B cell (primary cell): ENCODE results near the gene MPV17L. TPM values are rescaled to one million over a fixed set of nuclear protein-coding genes. Genes with fewer than 3 reads are reported as not detected.

Source experiments
- ATAC-seq: fragments of 200-7000 bp; cut with Tn5 transposase; one replicate; pipeline ENCODE4 v1.10.0; 2021; ENCODE audit warnings: low read depth, mild to moderate bottlenecking, moderate number of reproducible peaks, moderate library complexity
- CTCF ChIA-PET: fragments of 350-600 bp; sonication (Branson Sonifier 250); formaldehyde crosslinking; loops from one replicate; lab custom pipeline; 2021; ENCODE audit warnings: antibody characterized with exemption, inconsistent platforms; lab: Charles Lee
- POLR2A ChIA-PET: fragments of 350-600 bp; sonication (Branson Sonifier 250); formaldehyde crosslinking; loops from one replicate; lab custom pipeline; 2021; ENCODE audit warnings: antibody characterized with exemption; lab: Charles Lee
- DNase-seq: peaks from one replicate; pipeline ENCODE4 v3.0.0; 2013
- H2AFZ ChIP-seq: 2 replicates; pipeline ENCODE4 v1.6.1; 2012; ENCODE audit warnings: mild to moderate bottlenecking, low read depth, low read length; ENCODE audit not compliant: insufficient read depth, poor library complexity, severe bottlenecking
- H3K27ac ChIP-seq, 2 donors: 1 replicate in 1 of 2; 2 replicates in 1 of 2; pipeline ENCODE4 v1.5.1; 2012 to 2013; ENCODE audit warnings: low read length in 2 of 2, mild to moderate bottlenecking in 2 of 2, moderate library complexity in 1 of 2
- H3K27me3 ChIP-seq, 4 experiments: fragments of 200-600 bp in 1 of 4; sonication (generic) in 1 of 4; replicated peaks in 1 of 4; 1 replicate in 2 of 4; 2 replicates in 2 of 4; pipeline versions ENCODE4 v1.6.1 to v1.7.0; 2013 to 2016; ENCODE audit warnings: low read length in 3 of 4, mild to moderate bottlenecking in 2 of 4, mixed read lengths in 1 of 4, moderate library complexity in 1 of 4; ENCODE audit not compliant: insufficient read depth in 4 of 4, control insufficient read depth in 3 of 4; ENCODE audit errors: control extremely low read depth in 1 of 4
- H3K36me3 ChIP-seq, 2 experiments: replicated peaks in 1 of 2; 1 replicate in 1 of 2; 2 replicates in 1 of 2; pipeline versions ENCODE4 v1.6.1 to v1.7.1; 2013; ENCODE audit warnings: low read length in 1 of 2; ENCODE audit not compliant: insufficient read depth in 2 of 2, control insufficient read depth in 1 of 2; ENCODE audit errors: control extremely low read depth in 1 of 2, extremely low read depth in 1 of 2
- H3K4me1 ChIP-seq, 2 donors: fragments of 200-600 bp in 1 of 2; sonication (generic) in 1 of 2; 1 replicate in 1 of 2; 2 replicates in 1 of 2; pipeline versions ENCODE4 v1.5.1 to v1.6.1; 2013 to 2017; ENCODE audit warnings: low read length in 2 of 2; ENCODE audit not compliant: control insufficient read depth in 2 of 2, insufficient read depth in 2 of 2
- H3K4me2 ChIP-seq: replicated peaks from 2 replicates; pipeline ENCODE3; 2012; ENCODE audit warnings: mild to moderate bottlenecking, low read depth, low read length; ENCODE audit not compliant: poor library complexity, severe bottlenecking
- H3K4me3 ChIP-seq, 5 experiments: fragments of 200-600 bp in 1 of 5; sonication (generic) in 1 of 5; 1 replicate in 3 of 5; 2 replicates in 2 of 5; pipeline versions ENCODE4 v1.5.1 to v1.7.0; 2011 to 2016; ENCODE audit warnings: low read length in 4 of 5, mild to moderate bottlenecking in 4 of 5, low read depth in 2 of 5, control low read depth in 1 of 5, moderate library complexity in 1 of 5; ENCODE audit not compliant: insufficient read depth in 1 of 5; ENCODE audit errors: control extremely low read depth in 1 of 5, extremely low read depth in 1 of 5
- H3K79me2 ChIP-seq: fragments of 200-600 bp; sonication (generic); one replicate; pipeline ENCODE4 v1.6.0; 2016; ENCODE audit warnings: low read length; ENCODE audit not compliant: control insufficient read depth, insufficient read depth
- H3K9ac ChIP-seq: fragments of 200-600 bp; sonication (generic); 2 replicates; pipeline ENCODE4 v1.6.1; 2017; ENCODE audit warnings: mild to moderate bottlenecking, low read length, moderate library complexity
- H3K9me3 ChIP-seq, 3 donors: one replicate each; pipeline versions ENCODE4 v1.6.1 to v1.7.1; 2013; ENCODE audit warnings: low read length in 2 of 3; ENCODE audit not compliant: control insufficient read depth in 2 of 3, insufficient read depth in 1 of 3; ENCODE audit errors: control extremely low read depth in 1 of 3
- H4K20me1 ChIP-seq: 2 replicates; pipeline ENCODE4 v1.6.0; 2012; ENCODE audit warnings: mild to moderate bottlenecking, low read length; ENCODE audit not compliant: insufficient read depth, control insufficient read depth, poor library complexity, severe bottlenecking
- H3K27ac Mint-ChIP-seq: one replicate; pipeline ENCODE4 v1.8.0; 2021; ENCODE audit warnings: mixed read lengths
- H3K27me3 Mint-ChIP-seq: one replicate; pipeline ENCODE4 v1.8.0; 2021; ENCODE audit warnings: mixed read lengths
- H3K4me1 Mint-ChIP-seq: one replicate; pipeline ENCODE4 v1.8.0; 2021; ENCODE audit warnings: mixed read lengths
- H3K4me3 Mint-ChIP-seq: one replicate; pipeline ENCODE4 v1.8.0; 2021; ENCODE audit warnings: mixed read lengths
- H3K9me3 Mint-ChIP-seq: one replicate; pipeline ENCODE4 v1.8.0; 2022; ENCODE audit warnings: mixed read lengths; ENCODE audit not compliant: insufficient read depth
- CTCF ChIP-seq: fragments of 200-600 bp; IDR thresholded peaks from one replicate; pipeline ENCODE4 v1.8.0; 2022; ENCODE audit warnings: antibody characterized with exemption, mild to moderate bottlenecking
- EZH2 ChIP-seq: IDR thresholded peaks from 2 replicates; pipeline ENCODE4 v1.6.1; 2012; ENCODE audit warnings: borderline replicate concordance, low read depth, mild to moderate bottlenecking, moderate library complexity, low read length; ENCODE audit not compliant: insufficient read depth, poor library complexity, severe bottlenecking
- WGBS: methylation state at CpG from one replicate; pipeline ENCODE4 v1.1.5; 2013; ENCODE audit warnings: missing lambda C conversion rate; ENCODE audit not compliant: insufficient coverage; 5-methylcytosine and 5-hydroxymethylcytosine counted together
- intact Hi-C: fragments of 100-400 bp; cut with micrococcal nuclease; formaldehyde crosslinking; loops from one replicate; pipeline ENCODE4 v1.10.0; 2022
- polyA plus RNA-seq: library from polyadenylated mRNA; depleted of rRNA; stranded (reverse); fragments of >200 nt; gene quantifications from 2 replicates; pipeline ENCODE4 v1.2.3, GENCODE V29; 2012
- total RNA-seq, 2 donors: library from RNA; stranded (reverse); fragments of 120-200 nt in 1 of 2; gene quantifications; 1 replicate in 1 of 2; 2 replicates in 1 of 2; pipeline versions ENCODE4 v1.2.3 to v1.2.4, GENCODE V29; 2013 to 2022

MPV17L gene
- total and polyA plus RNA-seq, 2 donors (not counting 1 experiment from before 2014, with no cell fraction given), result 0.06 to 0.27 TPM

- Histone ChIP-seq H3K9ac (peak overlapping the region; percentile 59), H3K4me1 (peaks cover 9 to 16% of the 10 kb centered on the region in 2 donors), H3K27ac (no peak overlapping the region), H3K4me2 (peak overlapping the region; percentile 74), H2AFZ (peak overlapping the region; percentile 76), H3K4me3 (peak overlapping the region in 4 of 5 experiments; percentile 31 to 61 (median 48)), H3K79me2 (no peaks in the 10 kb centered on the region), H4K20me1 (no peaks in the 10 kb centered on the region), H3K9me3 (no peaks in the 10 kb centered on the region), H3K36me3 (no peaks in the 10 kb centered on the region), H3K27me3 (peaks cover 0 to 24% (median 11%) of the 10 kb centered on the region in 4 experiments)
- Mint-ChIP-seq H3K4me1 (peaks cover 16% of the 10 kb centered on the region), H3K27me3 (peaks cover 14% of the 10 kb centered on the region), H3K27ac (no peak overlapping the region), H3K4me3 (peak overlapping the region; percentile 89), H3K9me3 (no peaks in the 10 kb centered on the region)
- ChIA-PET POLR2A (no interaction called here), CTCF (no interaction called here)
- ATAC-seq (no peak), DNase-seq (no peak)
- intact Hi-C loops, result loop anchor here (1.0 to 5.0 kb wide), 3 partner anchors 158 to 271 kb away; no protein-coding TSS in a partner anchor
- no peak for TF ChIP-seq EZH2
- no peak for TF ChIP-seq CTCF
- WGBS, result 52% methylated on average over 12 of the region's 12 CpGs
Observed at GRCh38 chr16:15434079-15434424, 38.5 kb downstream of the MPV17L start.

GRCh38 chr16:15434425-15435215 lies 39.1 kb downstream of the MPV17L start, which contains the start of gene BMERB1:
Gene BMERB1, plus strand, starts transcription at chr16:15434588. Its CDS starts 66 bp downstream, at chr16:15434654.
- H3K27ac Mint-ChIP-seq, result no peak within 1 kb of the TSS
- peak within 1 kb of the TSS; percentile 59 for H3K9ac ChIP-seq
- H3K4me3 ChIP-seq, result peak within 1 kb of the TSS in 4 of 5 experiments; percentile 31 to 61 (median 48)
- ChIA-PET CTCF (no interaction called here), POLR2A (interaction anchor here (1.0 kb wide), 1 partner anchor 207 kb away, joined by 3 read pairs; no protein-coding TSS in a partner anchor)
- H3K27me3 ChIP-seq, result peaks cover 0 to 24% (median 11%) of the 10 kb centered on the region in 4 experiments
- H2AFZ ChIP-seq, result peak within 1 kb of the TSS; percentile 76
- H3K4me1 ChIP-seq, result peaks cover 9 to 16% of the 10 kb centered on the region in 2 donors
- no peaks in the 10 kb centered on the region for H3K36me3 ChIP-seq
- DNase-seq (peak; percentile 45), ATAC-seq (peak; percentile 63)
- peak within 1 kb of the TSS; percentile 74 for H3K4me2 ChIP-seq
- no peaks in the 10 kb centered on the region for H3K79me2 ChIP-seq
- H4K20me1 ChIP-seq, result no peaks in the 10 kb centered on the region
- H3K4me3 Mint-ChIP-seq, result peak within 1 kb of the TSS; percentile 89
- TF ChIP-seq EZH2 (no peak), CTCF (no peak)
- 1% methylated on average over 63 of the region's 63 CpGs for WGBS
- intact Hi-C loops, result loop anchor here (1.0 to 5.0 kb wide), 3 partner anchors 158 to 270 kb away; no protein-coding TSS in a partner anchor
- H3K27ac ChIP-seq, result no peak within 1 kb of the TSS
- H3K9me3 Mint-ChIP-seq, result no peaks in the 10 kb centered on the region
- H3K27me3 Mint-ChIP-seq, result peaks cover 14% of the 10 kb centered on the region
- H3K9me3 ChIP-seq, result no peaks in the 10 kb centered on the region
- peaks cover 16% of the 10 kb centered on the region for H3K4me1 Mint-ChIP-seq
